HepG2 (cell line): Measurements from ENCODE around the gene CACNA1F. TPM values are rescaled to one million over a fixed set of nuclear protein-coding genes. Genes with fewer than 3 reads are reported as not detected.

Source experiments
- ATAC-seq: fragments of 200-7000 bp; cut with Tn5 transposase; 3 replicates; pipeline ENCODE4 v1.9.1; 2020; ENCODE audit warnings: mild to moderate bottlenecking, moderate library complexity
- BruUV-seq: library from RNA; stranded (reverse); fragments of 400-500 nt; replicated peaks from 2 replicates; lab custom pipeline; 2021; lab: Mats Ljungman, UMichigan
- CTCF ChIA-PET: fragments of 300-600 bp; formaldehyde crosslinking; extraction: SDS; loops from one replicate; lab custom pipeline; 2021; ENCODE audit warnings: low total read pairs, inconsistent platforms, low intra/inter-chr PET ratio; lab: Yijun Ruan, JAX
- POLR2A ChIA-PET: fragments of 350-600 bp; sonication (Branson Sonifier 250); formaldehyde crosslinking; loops from one replicate; lab custom pipeline; 2020; ENCODE audit warnings: antibody characterized with exemption, inconsistent platforms; lab: Yijun Ruan, JAX
- DNase-seq: peaks from one replicate; pipeline ENCODE4 v3.0.0-alpha.2; 2015; ENCODE audit warnings: low spot score
- FAIRE-seq: peaks from 3 replicates; lab custom pipeline; 2011; peaks lifted over from hg19 to GRCh38; lab: Jason Lieb, UNC
- H2AFZ ChIP-seq: one replicate; pipeline ENCODE4 v1.6.1; 2011; ENCODE audit warnings: low read length, inconsistent platforms
- H3K27ac ChIP-seq: fragments of 300-600 bp; 3 replicates; pipeline ENCODE4 v1.8.0; 2011; ENCODE audit warnings: mixed run types, mild to moderate bottlenecking, mixed read lengths, low read length, inconsistent platforms; ENCODE audit not compliant: insufficient read depth; ENCODE audit errors: extremely low read length
- H3K27me3 ChIP-seq, 2 experiments: fragments of 200-600 bp in 1 of 2; 2 replicates in 1 of 2; 3 replicates in 1 of 2; pipeline versions ENCODE4 v1.6.0 to v1.8.0; 2011; ENCODE audit warnings: low read length in 2 of 2, mild to moderate bottlenecking in 2 of 2, moderate library complexity in 2 of 2, inconsistent platforms in 1 of 2; ENCODE audit not compliant: insufficient read depth in 2 of 2, control insufficient read depth in 1 of 2
- H3K36me3 ChIP-seq, 2 experiments: fragments of 200-600 bp in 1 of 2; replicated peaks in 1 of 2; 2 replicates in 1 of 2; 3 replicates in 1 of 2; pipeline versions ENCODE4 v1.5.1 to v1.8.0; 2011; ENCODE audit warnings: low read length in 2 of 2, inconsistent platforms in 1 of 2; ENCODE audit not compliant: insufficient read depth in 2 of 2, control insufficient read depth in 1 of 2
- H3K4me1 ChIP-seq: 2 replicates; pipeline ENCODE4 v1.5.1; 2012; ENCODE audit warnings: low read length, inconsistent platforms; ENCODE audit not compliant: insufficient read depth
- H3K4me2 ChIP-seq: 2 replicates; pipeline ENCODE4 v1.6.0; 2011; ENCODE audit warnings: low read depth, low read length, inconsistent platforms
- H3K4me3 ChIP-seq, 3 experiments: fragments of 200-600 bp in 1 of 3; sonication (generic), shearing (Covaris generic) in 1 of 3; replicated peaks in 1 of 3; 2 replicates each; pipeline ENCODE4 v1.5.1; 2011 to 2016; ENCODE audit warnings: low read length in 3 of 3, inconsistent platforms in 2 of 3, low read depth in 2 of 3, mild to moderate bottlenecking in 2 of 3, control low read depth in 1 of 3, mixed read lengths in 1 of 3; ENCODE audit not compliant: insufficient read depth in 1 of 3
- H3K79me2 ChIP-seq: one replicate; pipeline ENCODE4 v1.6.1; 2011; ENCODE audit warnings: low read length, inconsistent platforms; ENCODE audit not compliant: insufficient read depth
- H3K9ac ChIP-seq: 2 replicates; pipeline ENCODE4 v1.6.0; 2011; ENCODE audit warnings: mild to moderate bottlenecking, low read depth, low read length, inconsistent platforms; ENCODE audit not compliant: insufficient read depth
- H3K9me3 ChIP-seq: 2 replicates; pipeline ENCODE4 v1.5.1; 2012; ENCODE audit warnings: mild to moderate bottlenecking, low read length
- H4K20me1 ChIP-seq: 2 replicates; pipeline ENCODE4 v1.6.0; 2011; ENCODE audit warnings: inconsistent platforms, mild to moderate bottlenecking, low read length, moderate library complexity; ENCODE audit not compliant: insufficient read depth
- HIC2 ChIP-seq: sonication (generic); formaldehyde crosslinking; IDR thresholded peaks from 2 replicates; pipeline ENCODE4 v1.9.0; 2022; ENCODE audit warnings: low read depth, missing genetic modification reagents
- PBX2 ChIP-seq: IDR thresholded peaks from 2 replicates; pipeline ENCODE4 v1.6.1; 2016; ENCODE audit warnings: control low read depth
- SNRNP70 ChIP-seq: fragments of 200-400 bp; formaldehyde crosslinking; IDR thresholded peaks from 2 replicates; pipeline ENCODE4 v1.6.1; 2017; ENCODE audit warnings: mild to moderate bottlenecking, low read depth, low read length, moderate library complexity
- STAG1 ChIP-seq: sonication (generic); formaldehyde crosslinking; IDR thresholded peaks from 2 replicates; pipeline ENCODE4 v1.4.0; 2020; ENCODE audit warnings: missing genetic modification reagents
- ZBED4 ChIP-seq: sonication (generic); formaldehyde crosslinking; IDR thresholded peaks from 2 replicates; pipeline ENCODE4 v1.4.0; 2020; ENCODE audit warnings: missing genetic modification reagents, borderline replicate concordance
- ZNF10 ChIP-seq: sonication (generic); formaldehyde crosslinking; IDR thresholded peaks from 2 replicates; pipeline ENCODE4 v1.4.0; 2020; ENCODE audit warnings: mild to moderate bottlenecking, low read depth, missing genetic modification reagents, borderline replicate concordance
- ZNF232 ChIP-seq: sonication (generic); formaldehyde crosslinking; IDR thresholded peaks from 2 replicates; pipeline ENCODE4 v1.4.0; 2020; ENCODE audit warnings: missing genetic modification reagents, borderline replicate concordance
- ZNF317 ChIP-seq: sonication (generic); formaldehyde crosslinking; IDR thresholded peaks from 2 replicates; pipeline ENCODE4 v1.5.0; 2020; ENCODE audit warnings: mild to moderate bottlenecking, missing genetic modification reagents
- ZNF713 ChIP-seq: sonication (generic); formaldehyde crosslinking; IDR thresholded peaks from 2 replicates; pipeline ENCODE4 v1.4.0; 2020; ENCODE audit warnings: mild to moderate bottlenecking, missing genetic modification reagents
- ZNF746 ChIP-seq: sonication (generic); formaldehyde crosslinking; IDR thresholded peaks from 2 replicates; pipeline ENCODE4 v1.8.0; 2022; ENCODE audit warnings: mild to moderate bottlenecking, missing genetic modification reagents
- ZNF780A ChIP-seq: sonication (generic); formaldehyde crosslinking; IDR thresholded peaks from 2 replicates; pipeline ENCODE4 v1.8.0; 2022; ENCODE audit warnings: mild to moderate bottlenecking, missing genetic modification reagents, moderate library complexity
- WGBS: methylation state at CpG from one replicate; pipeline ENCODE4 v1.1.6; 2017; ENCODE audit warnings: low lambda C conversion rate; 5-methylcytosine and 5-hydroxymethylcytosine counted together
- in situ Hi-C: cut with HindIII; loops from 2 replicates; pipeline ENCODE4 v1.10.0; 2017; ENCODE audit warnings: low pct_unique_long_range_greater_than_20kb; ENCODE audit not compliant: extremely low pct_ligation_motif_present
- intact Hi-C: fragments of 100-400 bp; cut with micrococcal nuclease; formaldehyde crosslinking; loops from one replicate; pipeline ENCODE4 v1.10.0; 2022; ENCODE audit not compliant: unreplicated experiment
- polyA plus RNA-seq, 8 experiments: library from polyadenylated mRNA; depleted of rRNA in 3 of 8; stranded (reverse) in 7 of 8; unstranded in 1 of 8; fragments of >200 nt; fragmentation: Illumina TruSeq in 4 of 8; extraction: Trizol in 4 of 8; gene quantifications; 2 replicates each; pipeline versions ENCODE4 v1.2.1 to v1.2.3, GENCODE V29; 2011 to 2016; ENCODE audit warnings: low read depth in 4 of 8, missing spikeins in 1 of 8, mixed read lengths in 1 of 8; ENCODE audit not compliant: insufficient read depth in 1 of 8
- total RNA-seq, 5 experiments: library from RNA; depleted of rRNA; stranded (reverse); fragments of >200 nt; fragmentation: Illumina TruSeq; extraction: Trizol; gene quantifications; 2 replicates each; pipeline ENCODE4 v1.2.3, GENCODE V29; 2016; ENCODE audit warnings: low read depth in 1 of 5

Gene CACNA1F
- total and polyA plus RNA-seq, 2 of the 13 experiments (the other 11 are each of a cell fraction or from before 2014, with no cell fraction given) = 0.03 TPM; not detected in 1

GRCh38 chrX:49246541-49246940 lies 13.4 kb upstream of the CACNA1F start:
- TF ChIP-seq ZNF780A (CRISPR knock-in tag) = no peak
- no peak for TF ChIP-seq ZNF232 (CRISPR knock-in tag)
- TF ChIP-seq ZNF317 (CRISPR knock-in tag) = no peak
- no peak for TF ChIP-seq PBX2 (CRISPR knock-in tag)
- TF ChIP-seq STAG1 (CRISPR knock-in tag) = no peak
- no peak for TF ChIP-seq ZNF746 (CRISPR knock-in tag)
- no peak for TF ChIP-seq SNRNP70
- TF ChIP-seq ZNF713 (CRISPR knock-in tag) = no peak
- TF ChIP-seq HIC2 = no peak
- no peak for TF ChIP-seq ZBED4 (CRISPR knock-in tag)
- no peak for TF ChIP-seq ZNF10 (CRISPR knock-in tag)
- Histone ChIP-seq H3K4me1 (no peaks in the 10 kb centered on the region), H3K9me3 (no peaks in the 10 kb centered on the region), H3K79me2 (no peaks in the 10 kb centered on the region), H3K36me3 (peaks cover 0 to 3% of the 10 kb centered on the region in 2 experiments; a peak in 1 of 5 replicates), H3K27me3 (no peaks in the 10 kb centered on the region), H3K4me2 (no peak overlapping the region), H3K27ac (no peak overlapping the region), H2AFZ (no peak overlapping the region), H3K4me3 (no peak overlapping the region), H4K20me1 (no peaks in the 10 kb centered on the region), H3K9ac (no peak overlapping the region)
- ATAC-seq (no peak), DNase-seq (no peak), FAIRE-seq (no peak)
- ChIA-PET POLR2A (no interaction called here), CTCF (no interaction called here)
- 71% methylated on average over 2 of the region's 10 CpGs for WGBS
- in situ Hi-C loops = no loop called here
- intact Hi-C loops = no loop called here
- BruUV-seq = no TSS peak
